Caki2 (cell line): ENCODE results near the gene HTRA3. TPM values are rescaled to one million over a fixed set of nuclear protein-coding genes. Genes with fewer than 3 reads are reported as not detected.
A peak's percentile ranks its signal among the peaks of the same experiment; 100 is the strongest.

Experiments
- DNase-seq: peaks from one replicate; pipeline ENCODE4 v3.0.0-alpha.2; 2015; ENCODE audit warnings: low read depth
- in situ Hi-C: cut with HindIII; loops from 2 replicates; pipeline ENCODE4 v1.10.0; 2016; ENCODE audit warnings: low sequenced_read_pairs, low pct_unique_long_range_greater_than_20kb, mixed read lengths
- total RNA-seq: library from RNA; depleted of rRNA; stranded (reverse); fragments of >200 nt; shearing (Covaris generic); gene quantifications from 2 replicates; pipeline ENCODE4 v1.2.3, GENCODE V29; 2014; ENCODE audit warnings: low replicate concordance

HTRA3 gene
- total RNA-seq, 1 experiment from 2014 or later: not detected

- DNase-seq: no peak
- in situ Hi-C loops: no loop called here
These were observed 36.8 kb upstream of the HTRA3 start for GRCh38 chr4:8232748-8233147.

DNA sequence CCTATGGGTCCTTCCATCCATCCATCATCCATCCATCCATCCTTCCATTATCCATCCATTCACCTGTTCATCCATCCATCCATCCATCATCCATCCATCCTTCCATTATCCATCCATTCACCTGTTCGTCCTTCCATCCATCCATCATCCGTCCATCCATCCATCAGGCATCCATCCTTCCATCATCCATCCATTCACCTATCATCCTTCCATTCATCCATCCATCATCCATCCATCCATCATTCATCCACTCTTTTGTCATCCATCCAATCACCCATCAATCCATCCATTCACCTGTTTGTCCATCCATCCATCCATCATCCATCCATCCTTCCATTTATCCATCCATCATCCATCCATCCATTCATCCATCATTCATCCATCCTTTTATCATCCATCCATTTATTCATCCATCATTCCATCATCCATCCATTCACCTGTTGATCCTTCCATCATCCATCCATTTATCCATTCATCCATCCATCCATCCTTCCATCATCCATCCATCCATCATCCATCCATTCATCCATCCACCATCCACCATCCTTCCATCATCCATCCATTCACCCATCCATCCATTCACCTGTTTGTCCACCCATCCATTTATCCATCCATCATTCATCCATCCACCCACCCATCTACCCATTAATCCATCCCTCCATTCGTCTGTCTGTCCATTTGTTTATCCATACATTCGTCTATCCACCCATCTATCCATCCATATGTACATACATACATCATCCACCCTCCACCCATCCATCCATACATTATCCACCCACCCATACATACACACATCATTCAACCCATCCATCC, 35.7 kb upstream of the HTRA3 start:
- DNase-seq: no peak
- in situ Hi-C loops: no loop called here

GRCh38 chr4:8234715-8235114, 34.8 kb upstream of the HTRA3 start:
- in situ Hi-C loops: no loop called here

GRCh38 chr4:8235224-8235623, 34.3 kb upstream of the HTRA3 start:
- in situ Hi-C loops: no loop called here
- no peak for DNase-seq

More at GRCh38 chr4:8234715-8235114, 34.8 kb upstream of the HTRA3 start:
- DNase-seq: no peak

DNA sequence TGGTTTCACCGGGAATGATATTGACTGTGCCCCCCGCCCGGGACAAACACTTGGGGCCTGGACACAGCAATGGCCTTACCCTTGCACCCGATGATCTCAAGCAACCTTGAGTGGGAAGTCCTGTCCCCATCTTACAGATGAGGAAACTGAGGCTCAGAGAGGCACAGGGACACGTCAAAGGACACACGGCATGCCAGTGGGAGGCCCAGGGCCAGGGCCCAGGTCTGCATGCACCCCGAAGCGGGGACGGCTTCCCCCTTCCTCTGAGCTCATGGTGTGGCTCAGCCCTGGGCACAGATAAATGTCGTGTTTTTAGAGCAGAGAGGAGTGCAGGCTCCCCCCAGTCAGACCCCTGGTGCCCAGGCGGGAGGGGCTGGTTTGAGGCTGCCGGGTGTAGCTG, 33.9 kb upstream of the HTRA3 start:
- no peak for DNase-seq

DNA sequence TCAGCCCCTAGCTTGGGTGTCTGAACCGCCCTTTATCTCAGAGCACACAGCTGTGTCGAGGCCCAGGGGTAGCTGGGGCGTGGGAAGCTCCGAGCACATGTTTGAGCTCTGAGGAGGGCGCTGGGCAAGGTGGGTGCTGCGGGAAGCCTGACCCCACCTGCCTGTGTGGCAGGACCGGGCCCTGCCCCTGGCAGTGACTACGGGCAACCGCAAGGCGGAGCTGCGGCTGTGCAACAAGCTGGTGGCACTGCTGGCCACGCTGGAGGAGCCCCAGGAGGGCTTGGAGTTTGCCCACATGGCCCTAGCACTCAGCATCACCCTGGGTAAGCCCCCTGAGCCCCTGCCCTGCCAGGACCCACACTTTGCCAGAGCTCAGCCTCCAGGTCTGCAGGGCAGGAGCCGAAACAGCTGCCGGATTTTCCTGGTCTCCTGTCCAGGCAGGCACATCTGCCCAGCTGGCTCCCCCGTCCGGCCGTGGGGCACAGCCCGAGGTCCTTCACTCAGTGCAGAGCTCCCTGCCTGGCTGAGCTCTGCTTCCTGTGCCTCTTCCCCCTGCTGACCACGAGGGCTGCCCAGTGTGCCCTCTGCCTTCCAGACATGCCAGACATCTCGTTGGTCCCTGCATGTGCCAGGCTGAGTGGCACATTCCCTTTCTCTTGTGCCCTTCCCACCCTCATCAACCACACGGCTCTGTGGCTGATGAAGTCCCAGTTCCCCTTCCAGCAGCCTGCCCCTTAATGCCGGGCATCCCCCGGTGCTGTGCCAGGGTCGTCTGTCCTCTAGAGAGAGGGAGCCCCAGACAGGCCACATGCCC, 33.2 kb upstream of the HTRA3 start:
- in situ Hi-C loops: no loop called here
- DNase-seq: no peak

More for the DNA sequence above, 33.9 kb upstream of the HTRA3 start:
- in situ Hi-C loops: no loop called here

GRCh38 chr4:8236920-8237195, 32.7 kb upstream of the HTRA3 start:
- no peak for DNase-seq
- in situ Hi-C loops: no loop called here

- in situ Hi-C loops: no loop called here
- DNase-seq: no peak
These were observed 32.1 kb upstream of the HTRA3 start for GRCh38 chr4:8237256-8237989.

DNA sequence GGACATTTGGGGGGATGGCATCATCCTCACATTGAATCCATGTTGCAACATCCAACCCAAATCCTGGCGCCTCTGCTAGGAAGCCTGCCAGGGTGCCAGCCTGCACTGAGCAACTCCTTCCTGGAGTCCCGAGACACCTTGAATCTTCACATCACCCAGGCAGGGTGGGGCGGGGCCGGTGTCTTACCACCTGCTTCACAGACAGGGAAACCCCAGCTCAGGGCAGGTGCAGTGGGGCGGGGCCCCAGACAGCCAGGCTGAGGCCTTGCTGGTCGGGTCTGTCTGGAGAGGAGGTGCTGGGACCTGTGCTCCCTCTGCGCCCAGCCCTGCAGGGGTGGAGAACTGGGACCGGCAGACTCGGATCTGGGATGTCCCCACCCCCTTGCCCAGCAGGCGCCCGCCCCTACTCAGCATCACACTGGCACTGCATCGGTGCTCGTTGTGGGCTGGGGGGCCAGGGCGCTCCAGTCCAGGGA, 31.5 kb upstream of the HTRA3 start:
- in situ Hi-C loops: no loop called here
- no peak for DNase-seq

DNA sequence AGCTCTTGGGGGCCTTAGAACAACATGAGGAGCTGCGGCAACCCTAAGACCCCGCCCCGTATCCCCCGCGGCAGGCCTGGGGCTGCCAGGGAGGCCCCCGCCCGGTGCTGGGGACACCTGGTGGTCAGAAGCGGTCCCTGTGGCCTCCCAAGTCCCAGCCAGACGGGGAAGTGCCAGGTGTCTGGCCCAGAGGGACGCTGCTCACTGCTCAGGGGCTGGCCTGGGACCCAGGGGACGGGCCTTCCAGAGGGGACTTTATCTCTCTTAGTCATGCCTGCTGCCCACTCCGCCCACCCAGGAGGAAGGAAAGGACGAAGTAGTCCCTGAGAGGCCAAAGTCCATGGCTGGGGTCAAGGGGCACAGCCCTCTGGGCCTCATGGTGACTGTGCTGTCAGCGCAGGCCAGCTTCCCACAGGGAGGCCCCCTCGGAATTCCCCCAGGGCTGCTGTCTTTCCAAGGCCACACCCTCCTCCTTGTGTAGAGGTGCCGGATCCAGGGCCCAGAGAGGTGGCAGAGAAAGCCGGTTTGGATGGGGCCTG, 31.0 kb upstream of the HTRA3 start:
- in situ Hi-C loops: no loop called here

DNA sequence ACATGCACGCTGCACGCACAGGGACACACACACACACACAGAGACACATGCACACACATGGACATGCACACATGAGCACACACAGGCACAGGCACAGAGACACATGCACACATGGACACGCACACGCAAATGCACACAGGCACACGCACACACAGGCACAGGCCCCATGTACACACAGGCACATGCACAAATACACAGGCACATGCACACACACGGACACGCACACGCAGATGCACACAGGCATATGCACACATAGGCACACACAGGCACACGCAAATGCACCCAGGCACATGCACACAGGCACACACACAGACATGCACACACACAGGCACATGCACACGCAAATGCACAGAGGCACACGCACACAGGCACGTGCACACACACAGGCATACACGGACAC, 30.3 kb upstream of the HTRA3 start:
- in situ Hi-C loops: no loop called here
- no peak for DNase-seq

More for the DNA sequence above, 31.0 kb upstream of the HTRA3 start:
- peak; percentile 34 for DNase-seq

DNA sequence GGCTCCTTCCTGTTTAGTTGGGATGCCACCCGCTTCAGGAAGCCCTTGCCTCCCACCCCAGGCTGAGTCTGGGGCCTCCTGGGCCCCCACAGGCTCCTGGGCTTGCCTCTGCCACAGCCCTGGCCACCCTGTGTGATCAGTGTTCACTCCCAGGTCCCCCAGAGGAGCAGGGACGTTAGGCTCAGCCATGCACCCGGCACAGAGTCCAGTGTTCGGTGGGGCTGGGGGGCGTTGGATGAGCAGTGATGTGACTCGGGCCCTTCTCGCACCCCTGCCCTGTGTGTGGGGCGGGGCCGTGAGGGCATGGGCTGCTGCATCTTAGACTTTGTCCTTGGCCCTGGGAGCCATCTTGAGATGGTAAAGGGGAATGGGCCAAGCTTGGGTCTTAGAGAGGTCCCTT, 29.9 kb upstream of the HTRA3 start:
- no peak for DNase-seq
- in situ Hi-C loops: no loop called here

DNA sequence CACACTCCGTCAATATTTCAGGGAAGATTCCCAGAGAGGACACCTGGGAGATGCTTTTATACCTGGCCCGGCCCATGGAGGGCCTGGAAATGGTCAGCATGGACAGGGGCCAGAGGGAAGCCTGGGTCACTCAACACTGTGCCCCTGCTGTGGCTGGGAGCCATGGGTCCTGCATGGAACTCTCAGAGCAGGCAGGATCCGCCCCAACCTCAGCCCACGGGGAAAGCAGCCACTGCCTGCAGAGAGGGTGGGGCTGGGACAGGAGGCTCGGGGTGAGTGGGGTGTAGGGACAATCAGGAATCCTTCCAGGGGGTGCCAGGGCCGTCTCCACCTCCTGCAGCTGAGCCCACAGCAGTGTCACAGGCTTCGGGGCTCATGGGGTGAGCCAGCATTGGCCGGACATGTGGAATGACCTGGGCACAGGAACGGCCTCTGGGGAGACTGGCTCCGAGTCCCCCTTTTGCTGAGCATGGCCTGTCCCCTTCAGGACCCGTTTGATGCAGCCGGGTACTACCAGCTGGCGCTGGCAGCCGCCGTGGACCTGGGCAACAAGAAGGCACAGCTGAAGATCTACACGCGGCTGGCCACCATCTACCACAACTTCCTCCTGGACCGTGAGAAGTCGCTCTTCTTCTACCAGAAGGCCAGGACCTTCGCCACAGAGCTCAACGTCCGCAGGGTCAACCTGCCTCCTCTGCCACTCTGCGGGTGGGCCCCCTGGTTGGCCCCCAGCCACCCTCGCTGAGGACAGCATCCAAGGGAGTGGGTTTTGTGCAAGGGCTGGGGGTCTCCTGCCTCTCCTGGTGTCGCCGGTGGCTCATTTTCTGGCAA, 29.1 kb upstream of the HTRA3 start:
- in situ Hi-C loops: no loop called here
- no peak for DNase-seq

DNA sequence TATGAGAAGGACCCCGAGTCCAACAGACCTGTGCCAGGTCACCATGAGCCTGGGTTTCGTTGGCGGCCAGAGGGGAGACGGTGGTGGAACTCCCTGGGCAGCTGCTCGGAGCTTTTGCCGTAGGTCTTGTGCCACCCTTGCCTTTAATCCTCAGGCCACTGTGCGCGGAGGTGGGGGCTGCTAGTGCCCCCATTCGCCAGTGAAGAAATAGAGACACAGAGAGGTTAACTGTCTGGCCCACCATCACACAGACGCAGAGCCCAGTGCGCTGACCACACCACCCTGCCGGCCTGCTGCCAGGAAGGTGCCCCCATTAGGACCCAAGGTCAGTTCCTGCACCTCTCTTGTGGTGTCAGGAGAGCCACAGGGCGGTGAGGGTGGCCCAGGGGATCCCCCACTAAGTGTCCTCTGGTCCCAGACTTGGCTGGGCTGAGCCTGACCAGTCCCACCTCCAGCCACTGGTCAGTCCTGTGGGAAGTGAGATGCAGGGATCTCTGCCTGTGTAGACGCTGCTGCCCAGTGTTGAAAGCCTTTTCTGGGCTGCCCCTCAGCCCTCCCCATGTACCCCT, 28.3 kb upstream of the HTRA3 start:
- no peak for DNase-seq
- in situ Hi-C loops: no loop called here

DNA sequence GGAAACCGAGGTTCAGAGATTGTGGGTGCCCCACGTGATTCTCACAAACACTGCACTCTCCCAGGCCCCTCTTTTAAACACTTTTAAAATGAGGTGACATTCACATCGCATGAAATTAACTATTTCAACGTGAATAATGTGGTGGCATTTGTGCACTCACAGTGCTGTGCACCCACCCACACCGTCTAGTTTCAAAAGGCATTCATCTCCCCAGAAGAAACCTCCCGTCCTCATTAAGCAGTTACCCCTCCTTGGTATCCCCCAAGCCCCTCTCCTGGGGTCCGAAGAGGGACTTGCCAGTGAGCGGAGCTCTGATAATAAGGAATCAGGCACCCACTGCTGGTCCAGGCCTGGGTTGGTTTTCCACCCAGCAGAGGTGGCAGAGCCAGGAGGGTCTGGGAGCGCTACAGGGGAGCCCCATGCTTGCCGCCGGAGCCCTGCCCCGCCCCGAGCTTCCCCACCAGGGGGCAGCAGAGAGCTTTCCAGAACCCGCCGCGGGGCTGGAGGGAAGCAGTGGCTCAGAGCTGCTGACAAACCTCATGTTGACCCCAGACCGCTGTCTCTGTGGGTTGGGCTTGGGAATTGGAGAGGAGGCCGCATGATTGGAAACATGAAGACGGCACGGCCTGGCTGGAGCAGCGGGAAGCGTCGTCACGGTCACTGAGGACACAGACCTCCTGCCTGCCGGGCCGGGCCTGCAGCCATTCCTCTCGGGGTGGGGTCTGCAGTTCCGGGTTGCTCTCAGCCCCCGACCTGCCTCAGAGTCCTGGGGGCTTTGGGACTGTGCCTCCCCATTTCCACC, 27.5 kb upstream of the HTRA3 start:
- peak; percentile 81 for DNase-seq
- in situ Hi-C loops: no loop called here

GRCh38 chr4:8242782-8243560, 26.6 kb upstream of the HTRA3 start:
- in situ Hi-C loops: no loop called here
- DNase-seq: no peak
